ENCODE data around the gene OPCML. TPM values are rescaled to one million over a fixed set of nuclear protein-coding genes. Genes with fewer than 3 reads are reported as not detected.

Gene OPCML
- total and polyA plus RNA-seq, 7 donors = 0.01 to 0.80 (median 0.07) TPM; not detected in 4

- intact Hi-C loops (cut with DNase I) = no loop called here
- Histone ChIP-seq H3K9me3 (no peaks in the 10 kb centered on the region), H3K4me1 (no peaks in the 10 kb centered on the region), H3K27me3 (ENCODE audit: insufficient read depth in 3 of 3, low read length in 2 of 3) (no peaks in the 10 kb centered on the region), H3K27ac (no peak overlapping the region), H3K4me3 (no peak overlapping the region), H3K36me3 (ENCODE audit: insufficient read depth in 1 of 2, low read depth in 1 of 2) (no peaks in the 10 kb centered on the region)
- DNase-seq = no peak
- WGBS, 3 donors = 64 to 78% (median 70%) methylated on average over 9 of the region's 9 CpGs
- ATAC-seq = no peak
- TF ChIP-seq, protein P1, sequence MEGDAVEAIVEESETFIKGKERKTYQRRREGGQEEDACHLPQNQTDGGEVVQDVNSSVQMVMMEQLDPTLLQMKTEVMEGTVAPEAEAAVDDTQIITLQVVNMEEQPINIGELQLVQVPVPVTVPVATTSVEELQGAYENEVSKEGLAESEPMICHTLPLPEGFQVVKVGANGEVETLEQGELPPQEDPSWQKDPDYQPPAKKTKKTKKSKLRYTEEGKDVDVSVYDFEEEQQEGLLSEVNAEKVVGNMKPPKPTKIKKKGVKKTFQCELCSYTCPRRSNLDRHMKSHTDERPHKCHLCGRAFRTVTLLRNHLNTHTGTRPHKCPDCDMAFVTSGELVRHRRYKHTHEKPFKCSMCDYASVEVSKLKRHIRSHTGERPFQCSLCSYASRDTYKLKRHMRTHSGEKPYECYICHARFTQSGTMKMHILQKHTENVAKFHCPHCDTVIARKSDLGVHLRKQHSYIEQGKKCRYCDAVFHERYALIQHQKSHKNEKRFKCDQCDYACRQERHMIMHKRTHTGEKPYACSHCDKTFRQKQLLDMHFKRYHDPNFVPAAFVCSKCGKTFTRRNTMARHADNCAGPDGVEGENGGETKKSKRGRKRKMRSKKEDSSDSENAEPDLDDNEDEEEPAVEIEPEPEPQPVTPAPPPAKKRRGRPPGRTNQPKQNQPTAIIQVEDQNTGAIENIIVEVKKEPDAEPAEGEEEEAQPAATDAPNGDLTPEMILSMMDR (IDR thresholded peaks at IDR 0.05) = no peak
Observed at GRCh38 chr11:132653237-132653636, 879.1 kb downstream of the OPCML start.

DNA sequence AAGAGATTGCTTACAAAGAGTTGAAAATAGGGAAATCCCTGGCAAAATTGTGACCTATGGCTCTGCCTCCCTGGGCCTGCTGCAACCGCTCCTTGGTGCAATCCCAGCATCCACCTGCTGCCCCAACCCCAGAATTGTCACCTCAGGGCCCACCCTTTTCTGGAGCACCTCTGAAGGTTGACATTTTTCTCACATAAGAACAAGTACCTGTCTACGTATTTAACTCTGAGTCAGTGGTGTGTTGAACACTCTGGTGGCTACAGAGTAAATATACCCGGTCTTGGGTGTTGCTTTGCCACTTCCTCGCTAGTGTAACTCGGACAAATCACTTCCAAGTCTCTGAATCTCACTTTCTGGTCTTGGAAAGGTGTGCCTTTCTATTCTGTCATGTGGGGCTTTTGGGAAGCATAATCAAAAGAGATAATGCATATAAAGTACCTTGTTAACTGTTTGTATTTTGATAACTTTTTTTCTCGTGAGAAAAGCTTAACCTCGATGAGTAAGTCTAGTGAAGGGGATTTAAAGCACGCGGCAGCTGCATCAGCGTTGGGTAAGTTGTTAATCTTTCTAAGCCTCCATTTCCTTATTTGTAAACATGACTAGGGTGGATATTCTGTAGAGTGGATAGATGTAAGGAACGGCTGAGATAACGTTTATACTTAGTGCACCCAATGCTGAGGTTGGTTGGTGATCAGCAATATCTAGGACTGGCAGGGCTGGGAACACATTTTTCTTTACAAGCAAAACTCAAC lies 881.2 kb downstream of the OPCML start:
- Histone ChIP-seq H3K9me3 (no peaks in the 10 kb centered on the region), H3K4me3 (no peak overlapping the region), H3K4me1 (no peaks in the 10 kb centered on the region), H3K36me3 (ENCODE audit: insufficient read depth in 1 of 2, low read depth in 1 of 2) (no peaks in the 10 kb centered on the region), H3K27ac (no peak overlapping the region), H3K27me3 (ENCODE audit: insufficient read depth in 3 of 3, low read length in 2 of 3) (peaks cover 0 to 3% (median 0%) of the 10 kb centered on the region in 3 donors)
- TF ChIP-seq, protein P1 (IDR thresholded peaks at IDR 0.05) = no peak
- ATAC-seq (no peak), DNase-seq (no peak)
- 77 to 82% (median 81%) methylated on average over 12 of the region's 12 CpGs for WGBS, 3 donors
- intact Hi-C loops (cut with DNase I) = no loop called here

- TF ChIP-seq, protein P1 (IDR thresholded peaks at IDR 0.05) = no peak
- Histone ChIP-seq H3K4me1 (no peaks in the 10 kb centered on the region), H3K27ac (no peak overlapping the region), H3K9me3 (no peaks in the 10 kb centered on the region), H3K27me3 (ENCODE audit: insufficient read depth in 3 of 3, low read length in 2 of 3) (peaks cover 0 to 6% (median 0%) of the 10 kb centered on the region in 3 donors), H3K36me3 (ENCODE audit: insufficient read depth in 1 of 2, low read depth in 1 of 2) (no peaks in the 10 kb centered on the region), H3K4me3 (no peak overlapping the region)
- ATAC-seq (no peak), DNase-seq (no peak)
- WGBS, 3 donors = 91 to 95% (median 92%) methylated on average over 9 of the region's 9 CpGs
- intact Hi-C loops (cut with DNase I) = no loop called here
Observed at GRCh38 chr11:132649277-132649676, 883.0 kb downstream of the OPCML start.

- DNase-seq (no peak), ATAC-seq (no peak)
- Histone ChIP-seq H3K27me3 (ENCODE audit: insufficient read depth in 3 of 3, low read length in 2 of 3) (peaks cover 0 to 6% (median 0%) of the 10 kb centered on the region in 3 donors), H3K4me3 (no peak overlapping the region), H3K36me3 (ENCODE audit: insufficient read depth in 1 of 2, low read depth in 1 of 2) (no peaks in the 10 kb centered on the region), H3K9me3 (no peaks in the 10 kb centered on the region), H3K4me1 (no peaks in the 10 kb centered on the region), H3K27ac (no peak overlapping the region)
- TF ChIP-seq, protein P1 (IDR thresholded peaks at IDR 0.05) = no peak
- 66 to 76% (median 76%) methylated on average over 8 of the region's 8 CpGs for WGBS, 3 donors
- intact Hi-C loops (cut with DNase I) = no loop called here
Observed at GRCh38 chr11:132648851-132649250, 883.5 kb downstream of the OPCML start.

All from psoas muscle (tissue), 8 donors.